ENCODE measurements around the gene MRPL43. TPM values are rescaled to one million over a fixed set of nuclear protein-coding genes. Genes with fewer than 3 reads are reported as not detected.

Gene MRPL43
- total and polyA plus RNA-seq, 2 experiments from 2014 or later = 60.4 to 126 TPM

- Histone ChIP-seq H3K4me3 (no peak overlapping the region), H4K20me1 (replicated peaks; ENCODE audit: insufficient read depth) (no peaks in the 10 kb centered on the region), H3K27ac (ENCODE audit: low read depth) (no peak overlapping the region), H3K79me2 (replicated peaks; ENCODE audit: insufficient read depth) (no peaks in the 10 kb centered on the region), H3K27me3 (ENCODE audit: insufficient read depth) (peaks cover 29% of the 10 kb centered on the region), H2AFZ (no peak overlapping the region), H3K4me1 (ENCODE audit: insufficient read depth) (peaks cover 14% of the 10 kb centered on the region; the same call in 1 of the 2 replicates), H3F3A (replicated peaks; ENCODE audit: low read depth) (0 out of 2 replicates have a peak, but pooled peaks cover 4% of the 10 kb centered on the region), H3K4me2 (no peak overlapping the region), H3K36me3 (ENCODE audit: insufficient read depth) (no peaks in the 10 kb centered on the region), H3K9me2 (ENCODE audit: insufficient read depth) (no peaks in the 10 kb centered on the region)
- ATAC-seq (peak; percentile 65), DNase-seq (ENCODE audit: low spot score) (peak; percentile 90)
- TF ChIP-seq REST (IDR thresholded peaks at IDR 0.05; ENCODE audit: unreplicated experiment) (no peak), NANOG (IDR thresholded peaks at IDR 0.05; ENCODE audit: borderline replicate concordance) (no peak), CTCF (conservative IDR thresholded peaks at IDR 0.05; ENCODE audit: low read depth in 2 of 2) (peak; percentile 91 to 96)
- Mint-ChIP-seq H3K9me3 (no peaks in the 10 kb centered on the region; the same call in 2 of the 3 replicates), H3K4me1 (peaks cover 26% of the 10 kb centered on the region), H3K27me3 (ENCODE audit: insufficient read depth, low read depth, poor library complexity) (peaks cover 45% of the 10 kb centered on the region), H3K27ac (no peak overlapping the region), H3K4me3 (no peak overlapping the region), H3K36me3 (ENCODE audit: low read depth) (no peaks in the 10 kb centered on the region)
These were observed 25.4 kb upstream of the MRPL43 start for GRCh38 chr10:101012525-101013364.

GRCh38 chr10:101011517-101012423 lies 24.5 kb upstream of the MRPL43 start:
- no peak overlapping the region for H3K27ac Mint-ChIP-seq
- Histone ChIP-seq H3K9me2 (ENCODE audit: insufficient read depth) (no peaks in the 10 kb centered on the region), H3K36me3 (ENCODE audit: insufficient read depth) (no peaks in the 10 kb centered on the region), H3K4me1 (ENCODE audit: insufficient read depth) (peaks cover 14% of the 10 kb centered on the region; the same call in 1 of the 2 replicates), H3K4me3 (no peak overlapping the region), H3K79me2 (replicated peaks; ENCODE audit: insufficient read depth) (no peaks in the 10 kb centered on the region), H3K4me2 (no peak overlapping the region), H2AFZ (no peak overlapping the region; the same call in 1 of the 2 replicates), H3K27ac (ENCODE audit: low read depth) (no peak overlapping the region), H3K27me3 (ENCODE audit: insufficient read depth) (peaks cover 19% of the 10 kb centered on the region), H4K20me1 (replicated peaks; ENCODE audit: insufficient read depth) (no peaks in the 10 kb centered on the region), H3F3A (replicated peaks; ENCODE audit: low read depth) (0 out of 2 replicates have a peak, but pooled peaks cover 4% of the 10 kb centered on the region)
- no peaks in the 10 kb centered on the region for H3K36me3 Mint-ChIP-seq (ENCODE audit: low read depth)
- no peaks in the 10 kb centered on the region; the same call in 2 of the 3 replicates for H3K9me3 Mint-ChIP-seq
- peaks cover 26% of the 10 kb centered on the region for H3K4me1 Mint-ChIP-seq
- DNase-seq (ENCODE audit: low spot score) (peak; percentile 77), ATAC-seq (peak; percentile 49)
- H3K4me3 Mint-ChIP-seq = no peak overlapping the region
- peaks cover 35% of the 10 kb centered on the region for H3K27me3 Mint-ChIP-seq (ENCODE audit: insufficient read depth, low read depth, poor library complexity)
- TF ChIP-seq ZNF462 (CRISPR knock-in tag; IDR thresholded peaks at IDR 0.05) = 0 out of 2 replicates have a peak, but pooled peaks have one; percentile 11
